Adrenal gland (tissue), 12 donors: ENCODE data around the gene TMEM40. TPM values are rescaled to one million over a fixed set of nuclear protein-coding genes. Genes with fewer than 3 reads are reported as not detected.
A peak's percentile ranks its signal among the peaks of the same experiment; 100 is the strongest.

ENCODE experiments used
- DNase-seq, 7 donors: peaks; one replicate each; pipeline ENCODE4 v3.0.0-alpha.2; 2019 to 2020
- H3K27ac ChIP-seq, 5 donors: fragments of 200-600 bp; sonication (generic) in 4 of 5; 1 replicate in 3 of 5; 2 replicates in 2 of 5; pipeline versions ENCODE4 v1.5.1 to v1.8.0; 2016 to 2020; ENCODE audit warnings: mild to moderate bottlenecking in 1 of 5
- H3K27me3 ChIP-seq: fragments of 200-600 bp; 2 replicates; pipeline ENCODE4 v1.8.0; 2021
- H3K36me3 ChIP-seq, 2 donors: fragments of 200-600 bp; replicated peaks in 1 of 2; 1 replicate in 1 of 2; 2 replicates in 1 of 2; pipeline versions ENCODE4 v1.5.1 to v1.8.0; 2018 to 2022
- H3K4me1 ChIP-seq, 2 donors: fragments of 200-600 bp; replicated peaks in 1 of 2; 1 replicate in 1 of 2; 2 replicates in 1 of 2; pipeline versions ENCODE4 v1.5.1 to v1.8.0; 2018 to 2021
- H3K4me3 ChIP-seq, 4 donors: fragments of 200-600 bp; sonication (generic) in 3 of 4; one replicate each; pipeline ENCODE4 v1.5.1; 2016 to 2018
- H3K9me3 ChIP-seq, 3 donors: fragments of 200-600 bp; sonication (generic) in 1 of 3; replicated peaks in 1 of 3; 1 replicate in 2 of 3; 2 replicates in 1 of 3; pipeline versions ENCODE4 v1.5.1 to v1.8.0; 2016 to 2021
- CTCF ChIP-seq, 6 experiments: fragments of 450-650 bp in 4 of 6; fragments of 200-600 bp in 2 of 6; sonication (generic) in 1 of 6; IDR thresholded peaks; 1 replicate in 5 of 6; 2 replicates in 1 of 6; pipeline versions ENCODE4 v1.5.1 to v1.8.0; 2016 to 2021; ENCODE audit warnings: antibody characterized with exemption in 6 of 6, mild to moderate bottlenecking in 2 of 6, moderate library complexity in 1 of 6
- POLR2A ChIP-seq, 2 donors: fragments of 450-650 bp; IDR thresholded peaks; one replicate each; pipeline ENCODE4 v1.6.1; 2017; ENCODE audit warnings: antibody characterized with exemption in 2 of 2, mild to moderate bottlenecking in 2 of 2, moderate library complexity in 1 of 2
- WGBS, 4 donors: extraction: QIAGEN DNeasy Blood & Tissue Kit in 2 of 4; methylation state at CpG; one replicate each; pipeline versions ENCODE4 v1.1.5 to v1.1.7; 2013 to 2017; 5-methylcytosine and 5-hydroxymethylcytosine counted together
- intact Hi-C, 2 donors: fragments of 100-400 bp; cut with DNase I; formaldehyde crosslinking; loops; one replicate each; pipeline versions ENCODE4 v1.14.1 to v1.15.0; 2022 to 2023
- polyA plus RNA-seq, 3 donors: library from polyadenylated mRNA; stranded (reverse); fragments of 200-250 nt in 2 of 3; fragments of 350-450 nt in 1 of 3; fragmentation: Illumina TruSeq in 1 of 3; extraction: RNeasy Lipid Tissue Mini Kit (QIAGEN cat#74804) in 1 of 3; gene quantifications; one replicate each; pipeline ENCODE4 v1.2.3, GENCODE V29; 2013 to 2014
- total RNA-seq, 9 donors: library from RNA; depleted of rRNA in 4 of 9; stranded (reverse); fragments of >200 nt in 4 of 9; fragments of 120-200 nt in 1 of 9; fragmentation: NEBNext Ultra II Directional in 1 of 9; extraction: Animal tissue kit (Norgen Biotek cat#: 25700) in 1 of 9; gene quantifications; one replicate each; pipeline versions ENCODE4 v1.1.0 to v1.2.4, GENCODE V29; 2013 to 2023
- donor health status: healthy with polysubstance abuse.
- donor health status: Bipolar disorder and iron deficiency.
- donor health status: DM: yes; HTN: yes; CAD: no.
- donor health status: DM: no; HTN: no; CAD: no.
- donor health status: DM: no; HTN: no; CAD: no.
- donor health status: DM: yes; HTN: yes; CAD: no.

Gene TMEM40
- total and polyA plus RNA-seq, 12 donors: 0.17 to 1.5 (median 1.00) TPM; not detected in 8

DNA sequence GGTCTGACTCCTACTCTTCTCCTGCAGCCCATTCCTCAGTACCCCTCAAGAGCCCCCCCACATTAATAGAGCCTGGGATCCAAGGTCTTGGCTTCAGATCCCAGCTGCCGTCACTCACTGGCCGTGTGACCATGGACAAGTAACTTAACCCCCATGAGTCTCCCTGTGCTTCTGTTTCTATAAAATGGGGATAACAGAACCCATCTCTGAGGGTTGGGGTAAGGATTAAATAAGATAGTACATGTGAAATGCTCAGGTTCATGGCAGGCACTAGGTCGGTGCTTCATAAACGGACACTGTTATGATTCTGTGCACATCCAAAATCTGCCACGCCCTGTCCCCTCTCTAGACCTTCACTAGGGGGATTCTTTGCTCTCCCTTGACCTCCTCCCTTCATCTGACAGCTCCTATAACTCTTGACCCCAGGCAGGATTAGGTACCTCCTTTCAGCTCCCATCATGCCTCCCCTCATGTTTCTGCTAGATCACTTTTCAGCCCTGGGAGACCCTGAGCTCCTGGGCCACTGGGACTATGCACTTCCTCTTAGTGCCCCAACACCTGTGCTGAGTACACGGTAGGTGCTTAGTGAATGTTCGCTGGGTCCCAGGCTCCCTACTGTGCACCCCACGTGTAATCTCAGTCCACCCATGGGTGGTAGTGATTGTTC, 39.0 kb upstream of the TMEM40 start:
- Histone ChIP-seq H3K9me3 (no peaks in the 10 kb centered on the region), H3K27ac (peak overlapping the region in 2 of 5 donors; percentile 41 to 84), H3K4me3 (no peak overlapping the region), H3K27me3 (no peaks in the 10 kb centered on the region), H3K36me3 (no peaks in the 10 kb centered on the region), H3K4me1 (peaks cover 0 to 7% of the 10 kb centered on the region in 2 donors)
- intact Hi-C loops: no loop called here
- TF ChIP-seq CTCF (IDR thresholded peaks at IDR 0.05): no peak
- TF ChIP-seq POLR2A (IDR thresholded peaks at IDR 0.05): no peak
- DNase-seq: no peak
- WGBS, 4 donors: 46 to 61% (median 54%) methylated on average over 8 of the region's 8 CpGs

GRCh38 chr3:12797124-12797891, 38.2 kb upstream of the TMEM40 start:
- H3K27me3 ChIP-seq: no peaks in the 10 kb centered on the region
- no peak for DNase-seq
- no peaks in the 10 kb centered on the region for H3K36me3 ChIP-seq
- H3K9me3 ChIP-seq: no peaks in the 10 kb centered on the region
- intact Hi-C loops: no loop called here
- H3K27ac ChIP-seq: peak overlapping the region in 4 of 5 donors; percentile 56 to 84 (median 72)
- no peak for TF ChIP-seq POLR2A (IDR thresholded peaks at IDR 0.05)
- TF ChIP-seq CTCF (IDR thresholded peaks at IDR 0.05): no peak
- H3K4me3 ChIP-seq: peak overlapping the region in 2 of 4 donors; percentile 73 to 76
- 52 to 61% (median 56%) methylated on average over 11 to 17 of the region's 17 CpGs for WGBS, 4 donors
- peaks cover 0 to 7% of the 10 kb centered on the region in 2 donors for H3K4me1 ChIP-seq

DNA sequence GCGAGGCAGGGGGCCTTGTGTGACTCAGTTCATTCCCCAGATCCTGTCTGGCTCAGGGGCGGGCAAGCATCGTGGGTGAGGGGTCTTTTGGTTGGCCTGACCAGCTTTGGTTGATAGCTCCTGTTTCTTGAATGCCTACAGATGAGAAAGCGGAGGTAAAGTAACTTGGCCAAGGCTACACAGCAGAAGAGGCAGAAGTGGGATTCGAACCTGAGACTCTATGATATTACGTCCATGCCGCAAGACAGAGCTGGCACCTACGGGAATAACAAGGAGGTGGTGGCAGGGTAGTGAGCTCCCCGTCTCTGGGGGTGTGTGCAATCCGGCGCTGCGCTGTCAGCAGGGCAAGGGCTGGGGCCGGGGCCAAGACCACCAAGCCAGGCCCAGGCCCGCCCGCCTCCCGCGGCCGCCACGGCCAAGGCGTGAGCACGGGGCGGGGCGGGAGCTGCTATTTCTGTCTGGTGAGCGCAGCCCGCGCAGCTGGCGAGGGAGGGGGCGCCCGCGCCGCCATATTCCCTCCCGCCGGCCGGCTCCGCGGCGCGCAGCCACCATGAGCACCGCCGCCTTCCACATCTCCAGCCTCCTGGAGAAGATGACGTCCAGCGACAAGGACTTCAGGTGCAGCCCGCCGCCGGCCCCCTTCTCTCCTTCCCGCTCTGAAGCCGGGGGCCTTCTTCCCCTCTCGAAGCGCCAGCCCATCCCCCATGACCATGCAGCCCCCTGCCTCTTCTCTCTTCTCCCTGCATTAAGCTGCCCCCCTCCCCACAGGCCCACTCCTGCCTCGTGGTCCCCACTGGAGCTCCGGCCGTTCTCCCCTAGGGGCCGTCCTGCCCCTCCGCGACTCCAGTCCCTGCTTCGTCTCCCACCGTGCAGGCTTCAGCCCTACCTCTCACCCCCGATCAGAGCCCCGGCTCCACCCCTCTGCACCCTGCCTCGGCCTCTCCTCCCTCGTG, 37.4 kb upstream of the TMEM40 start, which contains the start of gene CAND2:
CAND2 (plus strand) TSS at position 510 of the 953 bp plus-strand sequence; CDS start at position 551, 41 bp downstream.
- H3K36me3 ChIP-seq: no peaks in the 10 kb centered on the region
- H3K9me3 ChIP-seq: no peaks in the 10 kb centered on the region
- peaks cover 0 to 7% of the 10 kb centered on the region in 2 donors for H3K4me1 ChIP-seq
- H3K27me3 ChIP-seq: no peaks in the 10 kb centered on the region
- DNase-seq: peak; percentile 50 to 71 (median 62)
- H3K4me3 ChIP-seq: peak within 1 kb of the TSS in 2 of 4 donors; percentile 73 to 76
- H3K27ac ChIP-seq: peak within 1 kb of the TSS in 4 of 5 donors; percentile 56 to 84 (median 72)
- WGBS, 4 donors: 5 to 16% (median 8%) methylated on average over 15 to 61 of the region's 61 CpGs
- intact Hi-C loops: no loop called here
- TF ChIP-seq POLR2A (IDR thresholded peaks at IDR 0.05) (no peak), CTCF (IDR thresholded peaks at IDR 0.05) (no peak)
